HepG2 (cell line): Measurements from ENCODE around the gene CRYBA2.

Source experiments
- ASH2L ChIP-seq: fragments of 300-600, 200-600 bp; sonication (generic); IDR thresholded peaks from 2 replicates; pipeline ENCODE4 v1.7.0; 2017; ENCODE audit warnings: low read depth, mild to moderate bottlenecking, moderate library complexity, mixed read lengths, low read length; ENCODE audit not compliant: insufficient read length
- CHCHD3 ChIP-seq: sonication (generic); formaldehyde crosslinking; IDR thresholded peaks from 2 replicates; pipeline ENCODE4 v1.8.0; 2022; ENCODE audit warnings: mild to moderate bottlenecking, missing genetic modification reagents, moderate library complexity
- GABPA ChIP-seq, 2 experiments: IDR thresholded peaks; 2 replicates each; pipeline ENCODE4 v1.6.1; 2011 to 2016; ENCODE audit warnings: low read depth in 2 of 2, low read length in 1 of 2, missing biosample characterization in 1 of 2, missing genetic modification characterization in 1 of 2
- ISX ChIP-seq: sonication (generic); formaldehyde crosslinking; conservative IDR thresholded peaks from 2 replicates; pipeline ENCODE4 v1.5.0; 2020; ENCODE audit warnings: missing genetic modification reagents
- KLF16 ChIP-seq, 2 experiments: sonication (generic) in 1 of 2; formaldehyde crosslinking in 1 of 2; IDR thresholded peaks; 2 replicates each; pipeline versions ENCODE4 v1.6.1 to v1.8.0; 2016 to 2023; ENCODE audit warnings: missing genetic modification reagents in 2 of 2, missing compliant biosample characterization in 1 of 2
- MAFF ChIP-seq: IDR thresholded peaks from 2 replicates; pipeline ENCODE4 v1.6.1; 2011; ENCODE audit warnings: low read depth, low read length, improper control_type of control experiment
- RNF2 ChIP-seq: fragments of 450-650 bp; conservative IDR thresholded peaks from 2 replicates; pipeline ENCODE4 v1.6.1; 2016; ENCODE audit warnings: low read depth
- THAP8 ChIP-seq: sonication (generic); formaldehyde crosslinking; IDR thresholded peaks from 2 replicates; pipeline ENCODE4 v1.5.1; 2020; ENCODE audit warnings: missing genetic modification reagents, mild to moderate bottlenecking, borderline replicate concordance
- USF2 ChIP-seq, 2 experiments: sonication (generic) in 1 of 2; formaldehyde crosslinking in 1 of 2; IDR thresholded peaks; 2 replicates each; pipeline versions ENCODE4 v1.5.1 to v1.6.1; 2011 to 2020; ENCODE audit warnings: borderline replicate concordance in 1 of 2, low read depth in 1 of 2, low read length in 1 of 2, mild to moderate bottlenecking in 1 of 2, missing genetic modification reagents in 1 of 2, moderate library complexity in 1 of 2
- XBP1 ChIP-seq: sonication (generic); formaldehyde crosslinking; IDR thresholded peaks from 2 replicates; pipeline ENCODE4 v1.5.0; 2020; ENCODE audit warnings: missing genetic modification reagents
- XRCC5 ChIP-seq: fragments of 200-400 bp; formaldehyde crosslinking; optimal IDR thresholded peaks from 2 replicates; pipeline ENCODE3; 2017; ENCODE audit warnings: mild to moderate bottlenecking, low read length
- ZNF224 ChIP-seq: sonication (generic); formaldehyde crosslinking; IDR thresholded peaks from 2 replicates; pipeline ENCODE4 v1.5.0; 2020; ENCODE audit warnings: mild to moderate bottlenecking, missing genetic modification reagents
- ZNF550 ChIP-seq: sonication (generic); formaldehyde crosslinking; IDR thresholded peaks from 2 replicates; pipeline ENCODE4 v1.4.0; 2020; ENCODE audit warnings: mild to moderate bottlenecking, missing genetic modification reagents, borderline replicate concordance

GRCh38 chr2:218984239-218985020 lies 8.8 kb downstream of the CRYBA2 start:
- TF ChIP-seq XRCC5 (no peak), CHCHD3 (CRISPR knock-in tag) (no peak), ISX (CRISPR knock-in tag) (no peak), KLF16 (CRISPR knock-in tag; IDR thresholded peaks at IDR 0.05) (no peak), GABPA (IDR thresholded peaks at IDR 0.05; ENCODE audit: low read depth, low read length) (no peak), GABPA (CRISPR knock-in tag; IDR thresholded peaks at IDR 0.05; ENCODE audit: low read depth) (no peak), XBP1 (no peak), RNF2 (no peak), USF2 (IDR thresholded peaks at IDR 0.05; ENCODE audit: low read depth, low read length) (no peak), USF2 (CRISPR knock-in tag; IDR thresholded peaks at IDR 0.05; ENCODE audit: borderline replicate concordance) (no peak), ZNF550 (CRISPR knock-in tag) (no peak), MAFF (no peak), THAP8 (CRISPR knock-in tag) (no peak), ASH2L (no peak), ZNF224 (CRISPR knock-in tag) (no peak)
